Umbilical cord (tissue), 2 donors: ENCODE measurements around the gene OR51B2. TPM values are rescaled to one million over a fixed set of nuclear protein-coding genes. Genes with fewer than 3 reads are reported as not detected.
"Not testable (repeated sequence)": the region's sequence is repeated elsewhere in the genome, so short reads cannot be mapped to it uniquely, and the experiment has no call there.

Experiments
- DNase-seq: peaks from one replicate; pipeline ENCODE4 v3.0.0-alpha.2; 2015; ENCODE audit warnings: low spot score
- total RNA-seq: library from RNA; depleted of rRNA; stranded (reverse); fragments of >200 nt; gene quantifications from one replicate; pipeline ENCODE4 v1.2.3, GENCODE V29; 2014; ENCODE audit warnings: low replicate concordance; ENCODE audit not compliant: insufficient read depth

The OR51B2 gene, protein sequence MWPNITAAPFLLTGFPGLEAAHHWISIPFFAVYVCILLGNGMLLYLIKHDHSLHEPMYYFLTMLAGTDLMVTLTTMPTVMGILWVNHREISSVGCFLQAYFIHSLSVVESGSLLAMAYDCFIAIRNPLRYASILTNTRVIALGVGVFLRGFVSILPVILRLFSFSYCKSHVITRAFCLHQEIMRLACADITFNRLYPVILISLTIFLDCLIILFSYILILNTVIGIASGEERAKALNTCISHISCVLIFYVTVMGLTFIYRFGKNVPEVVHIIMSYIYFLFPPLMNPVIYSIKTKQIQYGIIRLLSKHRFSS
- 2.9 TPM for total RNA-seq

DNA sequence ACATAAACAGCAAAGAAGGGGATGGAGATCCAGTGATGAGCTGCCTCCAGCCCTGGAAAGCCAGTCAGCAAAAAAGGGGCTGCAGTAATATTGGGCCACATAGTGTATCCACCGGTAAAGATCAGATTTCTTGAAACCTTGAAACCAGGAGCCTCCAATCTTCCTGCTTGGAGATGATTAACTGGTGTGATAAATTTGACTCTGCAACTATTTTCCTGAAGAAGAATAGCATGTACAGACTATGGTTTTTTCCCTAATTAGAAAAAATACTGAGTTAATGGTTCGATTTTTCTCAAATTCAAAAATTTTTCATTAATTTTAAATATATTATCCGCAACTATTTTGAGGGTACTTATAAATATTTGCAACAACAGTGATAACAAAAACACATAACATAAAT lies at the start of gene OR51B2:
TSS of gene OR51B2 (minus strand) at position 101 of the 400 bp plus-strand sequence. CDS start at position 101, 0 bp downstream.
- no peak for DNase-seq

DNA sequence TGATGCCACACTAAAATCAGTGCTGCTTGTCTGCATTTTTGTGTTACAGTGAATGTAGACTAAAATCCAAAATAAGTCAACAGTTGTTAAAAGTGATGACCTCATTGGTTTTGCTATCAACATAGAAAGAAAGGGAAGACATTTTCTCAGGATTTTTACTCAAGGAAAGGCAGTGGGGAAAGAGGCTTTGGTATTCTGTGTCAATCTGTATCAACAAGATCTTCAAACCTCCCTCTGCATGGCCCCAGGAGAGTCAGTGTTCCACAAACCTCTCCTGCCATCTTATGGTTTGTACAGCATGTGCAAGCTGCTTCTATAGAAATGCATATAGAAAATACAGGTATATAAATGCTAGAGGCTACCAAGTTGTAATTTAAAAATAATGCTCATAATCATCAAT lies 45.7 kb upstream of the OR51B2 start:
- peak; percentile 84 for DNase-seq

DNA sequence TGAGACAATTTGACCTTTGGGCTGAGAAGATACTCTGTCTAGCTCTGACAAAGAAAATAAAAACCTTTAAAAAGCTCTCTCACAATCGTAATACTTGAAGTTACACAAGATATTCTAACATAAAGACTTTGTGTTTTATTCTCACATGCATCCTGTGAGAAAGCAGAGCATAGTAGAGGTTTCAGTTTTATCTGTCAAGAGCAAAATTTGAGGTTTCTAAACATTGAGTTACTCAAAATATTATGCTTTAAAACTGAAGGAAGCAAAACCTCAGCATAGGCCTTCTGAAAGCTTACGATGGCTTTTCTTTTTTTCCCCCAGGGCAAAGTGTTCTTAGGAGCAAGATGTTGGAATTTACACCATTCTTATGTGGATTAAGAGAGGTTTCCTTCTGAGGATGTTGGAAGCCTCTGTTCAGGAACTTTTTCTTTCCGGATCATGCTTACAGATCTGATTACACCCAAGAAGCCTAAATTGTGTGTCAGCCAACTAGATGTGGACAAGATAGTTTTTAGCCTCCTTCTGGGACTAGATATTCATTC lies 44.5 kb upstream of the OR51B2 start:
- peak; percentile 44 for DNase-seq

- peak; percentile 69 for DNase-seq
Measured at GRCh38 chr11:5367448-5368074, 43.5 kb upstream of the OR51B2 start.

- no peak for DNase-seq
Measured at GRCh38 chr11:5366856-5367255, 42.8 kb upstream of the OR51B2 start.

DNA sequence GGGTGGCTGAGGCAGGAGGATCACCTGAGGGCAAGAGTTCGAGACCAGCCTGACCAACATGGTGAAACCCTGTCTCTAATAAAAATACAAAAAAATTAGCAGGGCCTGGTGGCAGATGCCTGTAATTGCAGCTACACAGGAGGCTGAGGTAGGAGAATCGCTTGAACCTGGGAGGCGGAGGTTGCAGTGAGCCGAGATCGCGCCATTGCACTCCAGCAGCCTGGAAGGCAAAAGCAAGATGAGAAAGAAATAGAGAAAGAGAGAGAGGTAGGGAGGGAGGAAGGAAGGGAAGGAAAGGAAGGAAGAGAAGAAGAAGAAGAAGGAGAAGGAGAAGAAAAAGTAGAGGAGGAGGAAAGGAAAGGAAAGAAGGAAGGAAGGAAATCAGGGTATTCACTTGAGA lies 42.3 kb upstream of the OR51B2 start:
- not testable (repeated sequence) for DNase-seq

DNA sequence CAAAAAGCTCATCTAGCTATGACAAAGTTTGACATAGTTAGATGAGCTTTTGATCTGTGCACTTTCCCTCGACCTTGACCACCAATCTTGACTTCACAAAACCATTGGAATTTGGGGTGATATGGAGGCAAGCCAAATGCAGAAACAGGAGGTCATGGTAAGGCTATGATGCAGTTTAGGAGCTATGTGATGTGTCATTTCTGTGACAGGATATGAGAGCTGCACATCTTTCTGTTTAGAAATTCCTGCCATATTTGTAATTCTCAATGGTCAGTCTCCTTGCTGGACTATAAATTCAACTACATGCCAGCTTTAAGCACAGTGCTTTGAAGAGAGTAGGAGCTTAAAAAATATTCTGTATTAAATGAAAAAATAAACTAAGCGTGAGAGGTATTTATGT lies 40.1 kb upstream of the OR51B2 start:
- no peak for DNase-seq

DNA sequence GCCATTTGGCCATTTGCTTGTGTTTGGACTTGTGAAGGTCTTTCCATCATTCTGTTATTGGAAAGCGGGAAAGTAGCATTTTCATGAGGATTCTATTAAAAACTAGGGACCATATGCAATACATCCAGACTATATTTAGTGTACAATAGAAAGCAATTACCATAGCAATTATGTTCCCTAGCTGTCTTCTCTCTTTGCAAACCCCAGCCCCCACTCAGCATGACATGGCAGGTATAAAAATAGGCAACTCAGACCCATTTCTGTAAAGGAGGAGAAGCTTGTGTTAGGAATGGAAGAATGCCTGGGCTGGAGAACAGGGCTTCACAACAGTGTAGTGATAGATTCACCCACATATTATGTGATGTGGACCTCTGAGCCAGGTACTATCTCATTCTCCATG lies 39.6 kb upstream of the OR51B2 start:
- DNase-seq = no peak

DNA sequence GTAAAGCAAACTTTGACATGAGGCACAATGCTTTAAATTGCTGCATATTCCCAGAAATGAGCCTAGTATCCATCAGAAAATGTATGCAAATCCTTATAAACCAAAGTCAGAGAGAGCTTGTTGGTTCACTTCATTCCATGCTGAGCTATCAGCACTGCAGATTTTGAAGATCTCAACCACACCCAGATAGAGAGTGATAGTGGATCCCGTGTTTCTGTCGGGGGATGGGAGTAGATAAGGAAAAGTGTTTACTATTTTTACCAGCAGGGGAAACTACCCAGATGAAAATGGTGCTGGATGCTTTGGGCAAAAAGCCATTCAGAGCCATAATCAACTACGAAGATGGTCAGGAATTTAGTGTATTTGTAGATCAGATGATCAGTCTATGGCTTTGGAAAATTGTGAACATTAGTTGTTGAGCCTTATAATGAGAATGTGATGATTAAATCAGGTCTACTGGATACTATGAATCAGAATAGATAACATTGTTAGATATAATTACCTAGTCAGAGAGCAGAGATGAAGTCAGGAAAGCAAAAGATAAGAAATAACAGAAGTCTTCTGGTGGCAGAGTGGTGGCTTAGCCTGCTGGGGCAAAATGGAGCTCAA lies 38.0 kb upstream of the OR51B2 start:
- no peak for DNase-seq

- not testable (repeated sequence) for DNase-seq
Measured at GRCh38 chr11:5356031-5356430, 31.9 kb upstream of the OR51B2 start.

DNA sequence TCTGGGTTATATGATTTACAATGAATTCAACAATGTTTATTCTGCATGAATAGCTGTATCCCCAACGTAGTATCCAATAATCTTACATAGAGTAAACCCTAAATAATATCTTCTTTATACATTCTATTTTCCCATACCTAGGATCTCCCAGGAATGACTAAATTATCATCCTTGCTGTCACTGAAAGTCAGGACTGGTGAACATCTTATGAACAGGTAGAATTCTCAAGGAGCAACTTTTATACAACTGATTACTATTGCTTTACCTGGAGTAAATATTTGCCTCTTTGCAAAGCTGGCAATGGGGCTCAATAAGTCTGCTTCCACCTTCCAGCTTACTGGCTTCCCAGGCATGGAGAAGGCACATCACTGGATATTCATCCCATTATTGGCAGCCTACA lies 27.1 kb upstream of the OR51B2 start, which contains the start of gene OR51B6:
TSS of gene OR51B6 (plus strand) at position 301 of the 400 bp plus-strand sequence. CDS start at position 301, 0 bp downstream.
- no peak for DNase-seq

DNA sequence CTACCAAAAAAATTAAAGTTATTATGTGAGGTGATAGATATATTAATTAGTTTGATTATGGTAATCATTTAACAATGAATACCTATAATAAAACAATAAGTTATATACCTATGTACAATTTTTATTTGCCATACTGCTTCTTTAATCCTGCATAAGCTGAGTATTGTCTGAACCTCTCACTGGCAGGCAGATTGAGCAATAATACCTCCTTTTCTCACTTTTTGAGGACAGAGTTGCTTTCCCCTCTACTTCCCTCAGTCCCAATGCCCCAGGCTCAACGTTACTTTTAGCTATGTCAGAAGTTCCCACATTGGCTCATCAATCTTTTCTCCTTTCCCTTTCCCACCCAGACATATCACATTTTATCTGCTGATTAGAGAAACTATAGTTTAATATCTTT lies 25.5 kb upstream of the OR51B2 start:
- no peak for DNase-seq

DNA sequence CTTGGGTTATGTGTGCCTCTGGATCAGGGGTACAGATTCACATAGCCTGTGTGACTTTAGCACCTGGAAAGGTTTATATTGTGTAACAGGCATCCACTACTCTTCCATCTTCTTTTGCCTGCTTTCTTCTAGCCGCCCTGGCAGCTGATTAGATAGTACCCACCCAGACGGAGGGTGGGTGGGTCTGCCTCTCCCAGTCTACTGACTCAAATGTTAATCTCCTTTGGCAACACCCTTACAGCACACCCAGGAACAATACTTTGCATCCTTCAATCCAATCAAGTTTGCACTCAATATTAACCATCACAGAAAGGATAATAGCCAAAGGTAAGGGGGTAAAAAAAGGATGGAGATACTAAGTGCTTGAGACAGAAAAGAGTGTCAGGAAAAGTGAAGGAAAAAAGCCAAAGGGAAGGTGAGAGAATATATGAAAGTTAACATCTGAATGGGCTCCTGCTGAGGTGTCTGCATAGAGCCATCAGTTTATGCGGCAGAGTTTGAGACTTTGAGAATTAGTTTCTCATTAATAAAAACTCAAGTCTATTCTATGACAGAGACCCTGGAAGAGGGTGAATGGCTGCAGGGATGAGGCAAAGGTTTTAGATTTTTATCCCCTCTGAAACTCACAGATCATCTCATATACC lies 24.6 kb upstream of the OR51B2 start:
- no peak for DNase-seq

GRCh38 chr11:5345831-5346230 lies 21.7 kb upstream of the OR51B2 start:
- no peak for DNase-seq

DNA sequence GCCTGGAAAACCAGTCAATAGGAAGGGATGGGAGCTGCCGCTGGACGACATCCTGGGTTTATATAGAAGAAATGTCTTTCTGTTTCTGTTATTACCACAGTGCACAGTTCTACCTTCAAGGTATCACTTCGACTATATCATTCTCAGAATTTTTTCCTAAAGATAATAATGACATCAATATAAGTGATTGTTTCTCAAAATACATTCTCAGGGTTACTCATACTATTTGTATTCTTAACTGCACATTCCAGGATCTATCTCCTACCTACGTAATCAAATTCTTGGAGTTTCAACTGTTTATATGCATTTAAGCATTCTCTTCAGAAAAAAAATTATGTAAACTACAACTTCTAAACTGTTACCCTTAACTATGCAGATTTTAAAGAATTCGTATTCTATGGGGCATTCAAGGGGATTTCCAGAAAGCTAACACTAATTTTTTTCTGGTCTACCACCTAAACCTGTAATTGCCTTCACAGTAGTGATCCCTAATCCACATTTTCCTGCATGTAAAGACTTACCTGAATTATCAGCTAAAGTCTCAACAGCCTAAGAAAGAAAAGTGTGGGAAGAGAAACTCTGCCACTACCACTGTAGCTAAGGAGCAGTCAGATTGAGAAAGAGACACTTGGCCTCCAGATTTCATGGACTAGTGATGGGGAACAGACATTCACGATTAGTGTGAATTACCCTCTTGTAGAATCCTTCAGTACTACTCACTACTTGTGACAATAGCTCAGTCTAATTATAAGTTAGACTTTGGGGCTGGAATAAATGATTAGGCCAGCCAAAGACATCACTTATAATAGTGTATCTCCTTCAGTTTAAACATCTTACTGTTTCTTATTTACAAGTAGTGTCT lies 19.6 kb upstream of the OR51B2 start, which contains the start of gene OR51B5:
TSS of gene OR51B5 (minus strand) at position 51 of the 862 bp plus-strand sequence. CDS start at position 51, 0 bp downstream.
- DNase-seq = no peak

- no peak for DNase-seq
Measured at GRCh38 chr11:5339771-5340322, 15.8 kb upstream of the OR51B2 start.

- DNase-seq = not testable (repeated sequence)
Measured at GRCh38 chr11:5337253-5337652, 13.2 kb upstream of the OR51B2 start.

DNA sequence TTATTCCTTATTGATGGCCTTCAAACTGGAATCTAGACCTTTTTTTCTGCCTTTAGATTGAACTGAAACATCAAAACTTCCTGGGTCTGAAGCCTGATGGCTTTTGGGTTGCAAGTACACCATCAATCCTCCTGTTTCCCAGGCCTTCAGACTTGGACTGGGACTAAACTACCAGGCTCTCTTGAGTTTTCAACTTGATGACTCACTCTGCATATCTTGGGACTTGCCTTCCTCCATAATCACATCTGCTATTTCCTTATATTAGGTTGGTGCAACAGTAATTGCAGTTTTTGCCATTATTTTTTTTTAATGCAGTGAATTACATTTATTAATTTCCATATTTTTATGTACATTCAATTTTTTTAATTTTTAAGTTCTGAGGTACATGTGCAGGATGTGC lies 12.2 kb upstream of the OR51B2 start:
- DNase-seq = no peak

- no peak for DNase-seq
Measured at GRCh38 chr11:5335170-5335569, 11.1 kb upstream of the OR51B2 start.

- DNase-seq = no peak
Measured at GRCh38 chr11:5317292-5317691, 6.8 kb downstream of the OR51B2 start.
